LHCN-M2 (cell line): ENCODE measurements around the gene CRB2. TPM values are rescaled to one million over a fixed set of nuclear protein-coding genes. Genes with fewer than 3 reads are reported as not detected.

Source experiments
- DNase-seq: peaks from one replicate; pipeline ENCODE4 v3.0.0-alpha.2; 2012; ENCODE audit warnings: low read depth
- total RNA-seq: library from RNA; depleted of rRNA; stranded (reverse); fragments of >200 nt; gene quantifications from 2 replicates; pipeline ENCODE4 v1.2.3, GENCODE V29; 2014; rRNA removed

The CRB2 gene
- total RNA-seq, 1 experiment from 2014 or later: not detected

DNA sequence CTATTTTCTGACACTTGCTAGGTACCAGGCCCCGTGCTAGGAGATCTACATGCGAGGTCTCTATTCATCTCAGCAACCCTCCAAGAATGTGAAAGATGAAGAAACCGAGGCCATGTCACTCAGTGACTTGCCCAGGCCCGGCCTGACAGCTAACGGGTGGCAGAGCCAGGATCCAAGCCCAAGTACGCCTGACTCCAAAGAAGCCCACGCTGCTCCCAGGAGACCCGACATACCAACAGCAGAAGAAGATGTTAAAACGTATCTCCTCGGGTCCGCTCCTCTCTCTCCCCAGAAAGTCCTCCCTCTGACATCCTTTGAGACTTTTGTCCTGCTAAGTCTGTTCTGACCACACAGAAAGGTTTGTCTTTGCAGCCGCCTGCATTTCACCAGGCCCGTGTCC is 65.2 kb downstream of the CRB2 start:
- DNase-seq: no peak

DNA sequence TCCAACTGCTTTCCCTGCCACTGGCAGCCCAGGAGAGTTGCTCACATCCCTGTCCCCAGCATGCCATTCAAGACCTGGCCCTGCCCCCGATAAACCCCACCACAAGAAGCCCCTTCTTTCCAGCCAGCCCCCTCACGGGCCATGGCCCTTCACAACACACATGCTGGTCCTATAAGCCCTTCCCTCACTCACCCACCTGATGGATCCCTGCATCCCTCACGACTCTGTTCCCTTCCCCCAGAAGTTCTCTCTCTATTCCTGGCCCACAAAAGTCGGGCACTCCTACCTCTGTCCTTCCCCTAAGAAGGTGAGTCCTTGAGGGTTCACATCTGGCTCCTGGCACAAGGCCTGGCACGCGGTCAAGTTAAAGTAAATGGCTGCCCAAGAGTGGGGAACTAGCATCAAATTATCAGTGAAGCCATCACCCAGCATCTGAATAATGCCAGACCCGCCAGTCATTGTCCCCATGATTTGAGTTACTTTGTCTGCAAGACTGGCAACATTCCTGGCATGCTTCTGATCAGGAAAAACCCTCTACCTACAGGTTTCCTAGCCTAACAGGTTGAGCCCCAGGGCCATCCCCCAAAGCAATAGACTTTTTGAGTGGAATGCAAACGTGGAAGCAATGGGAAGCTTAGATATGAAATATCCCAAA is 65.9 kb downstream of the CRB2 start:
- no peak for DNase-seq

DNA sequence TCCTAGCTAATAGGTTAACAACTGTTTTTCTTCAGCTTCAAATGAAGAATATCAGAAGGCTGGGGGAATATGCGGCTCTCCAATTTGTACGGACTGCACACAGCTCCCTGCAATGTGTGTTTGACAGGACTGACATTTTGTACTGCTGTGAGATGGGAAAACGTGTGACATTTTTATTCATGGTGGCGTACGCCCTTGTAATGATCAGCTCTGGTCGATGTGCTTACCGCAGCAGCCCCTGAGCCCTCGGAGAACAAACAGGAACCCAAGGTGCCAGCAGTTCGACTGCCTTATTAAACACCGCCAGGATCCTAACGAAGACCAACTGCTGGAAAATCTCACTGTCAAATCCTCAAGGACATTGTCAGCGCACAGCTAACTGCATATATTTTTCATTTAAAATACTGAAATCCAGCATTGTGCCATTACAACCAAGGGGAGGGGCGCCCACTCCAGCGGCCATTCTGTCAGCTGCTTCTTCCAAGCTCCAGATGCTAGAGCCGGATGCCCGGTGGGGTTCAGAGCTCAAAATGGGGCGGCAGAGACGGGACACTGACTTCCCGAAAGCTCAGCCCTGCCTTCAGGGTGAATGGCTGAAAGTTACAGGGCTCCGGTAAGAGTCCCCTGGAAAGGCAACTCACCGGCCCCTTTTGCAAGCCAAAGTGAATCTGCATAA is 66.8 kb downstream of the CRB2 start:
- no peak for DNase-seq

DNA sequence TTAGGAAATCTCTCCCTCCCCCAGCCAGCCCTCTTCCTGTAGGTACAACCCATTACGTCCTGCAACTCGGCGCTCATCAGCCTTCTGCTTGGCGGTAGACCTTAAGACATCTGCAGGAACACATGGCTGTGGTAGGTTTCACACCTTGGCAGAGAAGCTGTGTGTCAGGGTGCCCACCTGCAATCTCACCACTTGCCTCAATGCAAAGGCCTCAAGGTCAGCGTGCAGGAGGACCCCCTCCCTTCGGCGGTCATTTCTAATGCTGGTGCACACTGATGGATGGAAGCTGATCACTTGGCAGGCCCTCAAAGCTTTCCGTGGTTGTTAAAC is 67.3 kb downstream of the CRB2 start:
- DNase-seq: no peak

DNA sequence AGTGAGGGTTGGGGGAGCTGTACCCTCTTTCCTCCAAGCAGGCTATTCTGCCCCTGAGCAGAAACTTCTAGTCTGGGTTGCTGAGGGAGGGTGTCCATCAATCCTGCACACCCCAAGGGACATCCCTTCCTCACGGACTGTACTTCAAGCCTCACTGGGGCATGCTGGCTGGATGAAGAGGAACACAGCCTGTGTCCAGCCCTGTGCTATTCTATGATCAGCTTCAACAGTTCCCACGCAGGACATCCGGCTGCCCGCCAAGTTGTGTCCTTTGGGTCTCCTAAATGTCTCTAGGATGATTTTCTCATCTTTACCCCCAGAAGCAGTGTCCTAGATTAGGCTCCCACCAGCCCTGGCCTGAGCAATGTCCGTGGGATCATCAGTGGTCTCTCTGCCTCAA is 68.1 kb downstream of the CRB2 start:
- no peak for DNase-seq

DNA sequence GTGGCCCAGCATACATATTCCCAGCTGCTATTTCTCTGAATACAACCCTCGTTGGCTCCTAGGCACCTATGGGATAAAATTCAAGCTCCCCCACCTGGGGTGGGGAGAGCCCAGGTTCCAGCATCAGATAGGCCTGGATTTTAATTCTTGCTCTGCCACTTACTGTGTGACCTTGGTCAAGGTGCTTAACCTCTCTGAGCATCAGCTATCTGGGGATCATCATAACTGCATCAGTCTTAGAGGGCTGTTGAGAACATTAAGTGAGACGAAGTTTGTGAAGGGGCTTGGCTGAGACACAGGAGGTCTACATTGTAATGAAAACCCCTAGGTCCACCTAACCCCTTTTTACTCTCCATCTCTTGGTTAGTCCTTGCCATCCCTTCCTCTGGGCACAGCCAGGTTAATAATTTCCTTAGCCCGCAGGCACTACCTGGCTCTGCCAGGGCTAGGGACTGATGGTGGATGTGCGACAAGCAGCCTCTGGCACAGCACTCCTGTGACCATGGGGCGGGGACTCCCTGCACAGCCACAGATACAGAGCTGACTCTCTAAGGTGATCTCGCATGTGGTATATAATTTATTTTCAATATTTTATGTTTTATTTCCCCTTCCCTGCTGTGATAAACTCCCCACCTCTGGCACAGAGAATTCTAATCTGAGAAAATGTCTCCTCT is 68.7 kb downstream of the CRB2 start:
- no peak for DNase-seq

DNA sequence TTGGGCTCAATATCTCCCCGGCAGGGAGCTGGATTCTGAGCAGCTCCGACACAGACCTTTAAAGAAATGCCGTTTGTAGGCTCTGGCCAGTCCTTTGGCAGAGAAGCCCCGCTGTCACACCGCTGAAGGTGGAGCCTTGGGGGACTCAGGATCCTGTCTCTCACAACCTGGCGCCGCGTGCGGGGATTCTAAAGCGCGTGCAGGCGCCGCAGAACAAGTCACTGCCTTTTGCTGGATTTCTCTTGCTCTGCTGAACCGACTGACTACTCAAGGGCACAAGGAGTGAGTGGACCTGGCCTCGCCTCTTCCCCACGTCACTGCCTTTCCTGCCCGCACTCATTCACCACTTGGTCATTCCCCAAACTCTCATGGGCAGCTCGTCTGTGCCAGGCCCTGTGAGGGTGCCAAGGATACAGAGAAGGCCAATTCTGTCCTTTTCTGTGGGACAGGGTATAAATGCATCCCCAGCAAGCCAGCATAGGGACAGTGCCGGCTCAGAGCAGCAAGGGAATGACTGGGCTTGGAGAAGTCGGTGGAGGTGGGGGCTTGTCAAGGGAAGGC is 69.3 kb downstream of the CRB2 start:
- DNase-seq: no peak

DNA sequence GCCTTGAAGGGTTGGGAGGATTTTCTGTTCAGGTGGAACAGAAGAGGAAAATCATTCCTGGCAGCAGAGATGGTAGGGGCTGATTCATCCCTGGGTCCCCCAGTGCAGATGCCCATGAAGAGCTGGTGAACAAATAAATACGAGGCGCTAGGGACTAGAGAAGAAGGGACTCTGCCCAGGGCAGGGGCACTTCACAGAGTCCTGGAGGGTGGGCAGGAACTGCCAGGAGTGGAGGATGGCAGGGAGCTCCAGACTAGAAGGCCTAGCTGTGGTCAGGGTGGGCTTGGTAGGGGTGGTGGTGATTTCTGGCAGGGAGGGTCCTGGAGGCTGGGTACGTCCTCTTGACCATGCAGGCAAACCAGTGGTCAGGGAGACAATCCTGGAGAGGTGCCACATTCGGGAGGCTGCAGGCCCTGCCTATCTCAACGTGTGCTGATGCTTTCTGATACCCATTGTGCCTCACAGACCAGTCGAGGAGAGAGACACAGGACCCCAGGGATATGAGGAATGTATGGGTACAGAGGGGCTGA is 69.9 kb downstream of the CRB2 start:
- no peak for DNase-seq

DNA sequence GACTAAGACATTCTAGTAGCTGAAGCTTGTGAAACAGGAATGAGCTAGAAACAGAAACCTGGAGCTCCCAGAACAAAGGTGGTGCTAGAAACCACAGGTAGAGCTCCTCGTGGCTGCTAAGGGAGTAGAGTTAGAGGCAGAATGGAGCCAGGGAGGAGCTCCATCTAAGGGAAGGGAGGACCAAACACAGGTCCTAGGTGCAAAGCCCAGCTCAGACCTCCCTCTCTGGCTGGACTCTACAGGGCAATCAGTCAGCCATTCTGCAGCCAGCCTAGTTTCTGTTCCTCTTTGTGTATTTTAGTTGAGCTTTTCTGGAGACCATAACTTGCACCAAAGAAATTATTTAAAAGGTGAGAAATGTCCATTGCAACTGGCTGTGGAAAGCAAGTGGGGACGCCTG is 70.4 kb downstream of the CRB2 start:
- no peak for DNase-seq

Other genes starting within 250 kb of the CRB2 start
- gene STRBP, start 87.6 kb upstream of the CRB2 start, total RNA-seq: 2.0 and 2.8 TPM in 2 replicates